Upper lobe of left lung (tissue), 6 donors: ENCODE data around the gene VN1R5. TPM values are rescaled to one million over a fixed set of nuclear protein-coding genes. Genes with fewer than 3 reads are reported as not detected.
"Not testable (repeated sequence)": the region's sequence is repeated elsewhere in the genome, so short reads cannot be mapped to it uniquely, and the experiment has no call there.

Experiments used
- ATAC-seq, 2 donors: fragments of 200-7000 bp; cut with Tn5 transposase; one replicate each; pipeline ENCODE4 v1.9.1; 2022; ENCODE audit warnings: mild to moderate bottlenecking in 2 of 2, moderate library complexity in 2 of 2; ENCODE audit not compliant: low FRiP score in 2 of 2
- DNase-seq, 2 donors: peaks; one replicate each; pipeline ENCODE4 v3.0.0-alpha.2; 2019 to 2020
- H3K27ac ChIP-seq, 4 donors: fragments of 200-600 bp; sonication (generic); one replicate each; pipeline ENCODE4 v1.5.1; 2016 to 2019
- H3K27me3 ChIP-seq, 4 donors: fragments of 200-600 bp; sonication (generic); one replicate each; pipeline ENCODE4 v1.5.1; 2017 to 2019
- H3K36me3 ChIP-seq, 4 donors: fragments of 200-600 bp; sonication (generic); one replicate each; pipeline ENCODE4 v1.5.1; 2016 to 2019
- H3K4me1 ChIP-seq, 4 donors: fragments of 200-600 bp; sonication (generic); one replicate each; pipeline ENCODE4 v1.5.1; 2018 to 2019
- H3K4me3 ChIP-seq, 4 donors: fragments of 200-600 bp; sonication (generic); one replicate each; pipeline ENCODE4 v1.5.1; 2017 to 2019; ENCODE audit warnings: mild to moderate bottlenecking in 2 of 4, moderate library complexity in 1 of 4
- H3K9me3 ChIP-seq, 4 donors: fragments of 200-600 bp; sonication (generic); one replicate each; pipeline ENCODE4 v1.5.1; 2018 to 2019
- EP300 ChIP-seq, 4 donors: sonication (generic); formaldehyde crosslinking; IDR thresholded peaks; one replicate each; pipeline ENCODE4 v1.5.1; 2017; ENCODE audit warnings: antibody characterized with exemption in 4 of 4, control low read depth in 2 of 4
- POLR2A ChIP-seq, 4 donors: fragments of 450-650 bp; IDR thresholded peaks; one replicate each; pipeline ENCODE4 v1.5.1; 2016 to 2017; ENCODE audit warnings: antibody characterized with exemption in 4 of 4, mild to moderate bottlenecking in 2 of 4
- POLR2AphosphoS5 ChIP-seq, 2 donors: sonication (generic); formaldehyde crosslinking; IDR thresholded peaks; one replicate each; pipeline ENCODE4 v1.5.1; 2017; ENCODE audit warnings: antibody characterized with exemption in 2 of 2
- WGBS, 2 donors: methylation state at CpG; one replicate each; pipeline ENCODE4 v1.1.5; 2017 to 2018; 5-methylcytosine and 5-hydroxymethylcytosine counted together
- total RNA-seq, 6 donors: library from RNA; depleted of rRNA in 4 of 6; stranded (reverse); fragments of >200 nt in 4 of 6; gene quantifications; one replicate each; pipeline versions ENCODE4 v1.1.0 to v1.2.1, GENCODE V29; 2016 to 2021
- TF ChIP-seq, protein P1 (sequence below), 6 experiments: fragments of 450-650 bp in 4 of 6; fragments of 200-600 bp in 2 of 6; sonication (generic) in 2 of 6; IDR thresholded peaks; one replicate each; pipeline ENCODE4 v1.5.1; 2016 to 2019; ENCODE audit warnings: antibody characterized with exemption in 6 of 6
- donor health status: DM: no; HTN: no; CAD: no; lungs with moderate emphysema.
- donor health status: DM: no; HTN: yes; CAD: no; lungs with severe emphysema.

Gene VN1R5
- total RNA-seq, 6 donors from 2014 or later: not detected

DNA sequence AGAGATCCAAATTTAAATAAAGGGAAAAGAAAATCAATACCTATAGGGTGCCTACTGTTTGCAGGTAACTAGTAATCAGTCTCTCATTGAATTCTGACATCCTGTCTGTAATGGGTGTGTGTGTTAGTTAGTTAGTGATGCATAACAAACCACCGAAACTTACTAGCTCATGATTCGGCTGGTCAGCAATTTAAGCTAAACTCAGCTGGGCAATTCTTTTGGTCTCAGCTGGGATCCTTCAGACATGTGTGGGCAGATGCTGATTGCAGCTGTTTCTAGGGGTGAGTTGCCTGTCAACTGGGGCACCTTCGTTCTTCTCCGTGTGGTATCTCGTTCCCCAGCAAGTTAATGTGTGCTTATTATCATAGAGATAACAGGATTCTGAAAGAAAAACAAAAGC is 43.9 kb upstream of the VN1R5 start:
- WGBS, 2 donors: 64 to 68% methylated on average over 5 of the region's 5 CpGs
- Histone ChIP-seq H3K36me3 (no peaks in the 10 kb centered on the region), H3K27me3 (no peaks in the 10 kb centered on the region), H3K4me1 (peaks cover 18 to 29% (median 22%) of the 10 kb centered on the region in 4 donors), H3K9me3 (no peaks in the 10 kb centered on the region), H3K27ac (no peak overlapping the region), H3K4me3 (no peak overlapping the region)
- no peak for DNase-seq
- TF ChIP-seq POLR2A (IDR thresholded peaks at IDR 0.05) (no peak), POLR2AphosphoS5 (IDR thresholded peaks at IDR 0.05) (no peak), EP300 (IDR thresholded peaks at IDR 0.05) (no peak)
- TF ChIP-seq, protein P1, sequence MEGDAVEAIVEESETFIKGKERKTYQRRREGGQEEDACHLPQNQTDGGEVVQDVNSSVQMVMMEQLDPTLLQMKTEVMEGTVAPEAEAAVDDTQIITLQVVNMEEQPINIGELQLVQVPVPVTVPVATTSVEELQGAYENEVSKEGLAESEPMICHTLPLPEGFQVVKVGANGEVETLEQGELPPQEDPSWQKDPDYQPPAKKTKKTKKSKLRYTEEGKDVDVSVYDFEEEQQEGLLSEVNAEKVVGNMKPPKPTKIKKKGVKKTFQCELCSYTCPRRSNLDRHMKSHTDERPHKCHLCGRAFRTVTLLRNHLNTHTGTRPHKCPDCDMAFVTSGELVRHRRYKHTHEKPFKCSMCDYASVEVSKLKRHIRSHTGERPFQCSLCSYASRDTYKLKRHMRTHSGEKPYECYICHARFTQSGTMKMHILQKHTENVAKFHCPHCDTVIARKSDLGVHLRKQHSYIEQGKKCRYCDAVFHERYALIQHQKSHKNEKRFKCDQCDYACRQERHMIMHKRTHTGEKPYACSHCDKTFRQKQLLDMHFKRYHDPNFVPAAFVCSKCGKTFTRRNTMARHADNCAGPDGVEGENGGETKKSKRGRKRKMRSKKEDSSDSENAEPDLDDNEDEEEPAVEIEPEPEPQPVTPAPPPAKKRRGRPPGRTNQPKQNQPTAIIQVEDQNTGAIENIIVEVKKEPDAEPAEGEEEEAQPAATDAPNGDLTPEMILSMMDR (IDR thresholded peaks at IDR 0.05): no peak
- ATAC-seq: no peak

DNA sequence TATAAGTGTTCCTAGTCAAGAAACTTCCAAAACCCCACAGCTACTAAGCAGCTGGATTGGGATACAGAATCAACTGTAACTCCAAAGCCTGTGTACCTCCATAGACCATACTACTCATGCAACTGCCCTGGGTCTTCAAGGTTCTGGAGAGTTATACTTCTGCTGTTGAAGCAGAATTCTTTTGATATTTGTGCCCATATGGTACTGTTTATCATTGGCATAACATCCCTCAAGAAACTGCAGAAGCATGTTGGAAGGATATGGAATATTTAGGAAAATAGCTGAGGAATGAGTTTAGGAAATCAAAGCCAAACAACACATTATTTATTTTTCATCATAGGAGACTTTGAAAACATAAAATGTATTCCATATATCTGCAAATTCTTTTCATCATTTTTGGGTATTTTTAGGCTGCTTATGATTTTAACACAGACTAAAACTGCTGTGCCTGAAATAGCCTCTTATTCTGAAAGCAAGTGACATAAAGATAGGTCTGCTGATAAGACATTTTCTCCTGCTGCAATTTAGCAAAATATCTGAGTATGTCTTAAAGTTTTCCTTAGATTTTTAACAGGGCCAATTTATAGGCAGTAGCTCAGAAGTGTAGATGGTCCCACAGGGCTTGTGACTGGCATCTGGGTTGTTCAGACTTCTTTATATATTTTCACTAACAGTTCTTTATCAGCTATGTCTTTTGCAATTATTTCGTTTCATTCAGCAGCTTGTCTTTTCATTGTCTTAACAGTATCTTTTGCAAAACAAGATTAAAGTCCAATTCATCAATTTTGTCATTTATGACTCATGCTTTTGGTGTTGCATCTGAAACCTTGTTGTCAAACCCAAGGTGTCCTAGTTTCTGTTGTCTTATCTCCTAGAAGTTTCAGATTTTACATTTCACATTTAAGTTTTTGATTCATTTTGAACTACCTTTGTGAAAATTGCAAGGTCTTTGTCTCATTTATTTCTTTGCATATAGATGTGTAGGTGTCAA is 43.0 kb upstream of the VN1R5 start:
- TF ChIP-seq, protein P1 (IDR thresholded peaks at IDR 0.05): no peak
- TF ChIP-seq EP300 (IDR thresholded peaks at IDR 0.05): no peak
- no peak for TF ChIP-seq POLR2AphosphoS5 (IDR thresholded peaks at IDR 0.05)
- TF ChIP-seq POLR2A (IDR thresholded peaks at IDR 0.05): no peak
- no peak overlapping the region for H3K4me3 ChIP-seq
- H3K27ac ChIP-seq: no peak overlapping the region
- 54 to 75% methylated on average over 1 of the region's 1 CpG for WGBS, 2 donors
- DNase-seq: no peak
- H3K9me3 ChIP-seq: no peaks in the 10 kb centered on the region
- ATAC-seq: no peak
- H3K27me3 ChIP-seq: no peaks in the 10 kb centered on the region
- H3K4me1 ChIP-seq: peaks cover 14 to 25% (median 20%) of the 10 kb centered on the region in 4 donors
- no peaks in the 10 kb centered on the region for H3K36me3 ChIP-seq

DNA sequence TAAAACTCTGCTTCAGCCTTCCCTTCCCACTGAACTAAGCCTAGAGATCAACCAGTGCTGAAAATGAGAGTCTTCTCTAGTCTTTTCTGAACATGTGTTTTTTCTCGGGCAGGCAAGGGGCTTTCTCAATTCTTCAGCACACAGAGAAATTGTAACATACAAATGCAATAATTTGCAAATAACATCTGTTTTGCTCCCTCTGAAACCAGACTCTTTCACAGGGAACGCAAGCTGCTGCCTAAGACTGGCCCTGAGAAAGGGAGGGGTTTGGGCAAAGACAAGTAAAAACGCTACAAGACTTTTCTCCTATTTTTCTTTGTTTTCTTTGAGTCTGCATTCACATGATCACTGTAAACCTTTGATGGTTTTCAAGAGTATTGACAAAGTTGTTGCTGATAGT is 39.6 kb upstream of the VN1R5 start:
- DNase-seq (no peak), ATAC-seq (no peak)
- Histone ChIP-seq H3K36me3 (no peaks in the 10 kb centered on the region), H3K4me3 (no peak overlapping the region), H3K27ac (no peak overlapping the region), H3K4me1 (peaks cover 0 to 2% (median under 1%) of the 10 kb centered on the region in 4 donors), H3K27me3 (no peaks in the 10 kb centered on the region), H3K9me3 (no peaks in the 10 kb centered on the region)
- TF ChIP-seq POLR2AphosphoS5 (IDR thresholded peaks at IDR 0.05): no peak
- TF ChIP-seq POLR2A (IDR thresholded peaks at IDR 0.05): no peak
- no peak for TF ChIP-seq EP300 (IDR thresholded peaks at IDR 0.05)
- TF ChIP-seq, protein P1 (IDR thresholded peaks at IDR 0.05): no peak
- 61 to 74% methylated on average over 3 of the region's 3 CpGs for WGBS, 2 donors

DNA sequence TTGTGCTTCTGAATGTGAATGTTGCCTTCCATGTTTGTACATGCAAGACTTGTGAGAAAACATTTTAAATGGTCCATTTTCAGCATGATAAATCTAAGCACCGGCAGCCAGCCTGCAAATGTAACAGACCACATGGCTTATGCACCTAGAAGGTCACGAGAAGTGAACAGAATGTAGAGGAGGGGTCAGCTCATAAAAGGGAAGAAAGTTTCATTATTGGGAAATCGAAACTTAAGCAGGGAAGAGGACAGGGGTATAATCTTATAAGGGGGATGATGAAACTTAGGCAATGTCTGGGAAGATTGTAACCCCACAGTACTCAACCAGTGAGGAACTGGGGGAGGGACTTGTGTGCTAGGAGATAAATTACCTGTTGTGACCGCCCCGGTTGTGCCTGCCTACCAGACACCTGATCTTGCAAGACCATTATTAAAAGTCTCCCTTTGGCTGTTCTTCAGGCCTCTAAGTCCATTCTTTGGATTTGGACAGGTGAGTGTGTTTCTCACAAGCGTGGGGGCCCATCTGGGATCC is 37.7 kb upstream of the VN1R5 start:
- no peaks in the 10 kb centered on the region for H3K36me3 ChIP-seq
- no peaks in the 10 kb centered on the region for H3K4me1 ChIP-seq
- no peaks in the 10 kb centered on the region for H3K27me3 ChIP-seq
- no peaks in the 10 kb centered on the region for H3K9me3 ChIP-seq
- no peak for ATAC-seq
- TF ChIP-seq POLR2AphosphoS5 (IDR thresholded peaks at IDR 0.05): no peak
- TF ChIP-seq, protein P1 (IDR thresholded peaks at IDR 0.05): no peak
- TF ChIP-seq EP300 (IDR thresholded peaks at IDR 0.05): no peak
- no peak for TF ChIP-seq POLR2A (IDR thresholded peaks at IDR 0.05)
- WGBS, 2 donors: 71 to 74% methylated on average over 5 to 6 of the region's 6 CpGs
- H3K4me3 ChIP-seq: no peak overlapping the region
- no peak for DNase-seq
- H3K27ac ChIP-seq: no peak overlapping the region

DNA sequence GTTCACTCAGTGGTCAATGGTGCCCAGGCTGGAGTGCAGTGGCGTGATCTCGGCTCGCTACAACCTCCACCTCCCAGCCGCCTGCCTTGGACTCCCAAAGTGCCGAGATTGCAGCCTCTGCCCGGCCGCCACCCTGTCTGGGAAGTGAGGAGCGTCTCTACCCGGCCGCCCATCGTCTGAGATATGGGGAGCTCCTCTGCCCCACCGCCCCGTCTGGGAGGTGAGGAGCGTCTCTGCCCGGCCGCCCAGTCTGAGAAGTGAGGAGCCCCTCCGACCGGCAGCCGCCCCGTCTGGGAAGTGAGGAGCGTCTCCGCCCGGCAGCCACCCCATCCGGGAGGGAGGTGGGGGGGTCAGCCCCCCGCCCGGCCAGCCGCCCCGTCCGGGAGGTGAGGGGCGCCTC is 35.6 kb upstream of the VN1R5 start:
- H3K27ac ChIP-seq, H3K9me3 ChIP-seq, H3K4me1 ChIP-seq, H3K27me3 ChIP-seq, H3K36me3 ChIP-seq, H3K4me3 ChIP-seq, ATAC-seq: not testable (repeated sequence)
- DNase-seq: peak in 1 of 2 donors; percentile 51
- WGBS, 2 donors: 99% methylated on average over 14 of the region's 30 CpGs; no CpG with 5 or more reads in 1 of the 2 donors
